K562 (cell line): ENCODE data around the gene SHISAL2A. TPM values are rescaled to one million over a fixed set of nuclear protein-coding genes. Genes with fewer than 3 reads are reported as not detected.

Source experiments
- CXXC5 ChIP-seq: fragments of 250-450 bp; sonication (Bioruptor Pico); IDR thresholded peaks from 2 replicates; pipeline ENCODE4 v1.8.0; 2022; ENCODE audit warnings: inconsistent platforms, mild to moderate bottlenecking, moderate library complexity
- DPF2 ChIP-seq: fragments of 450-650 bp; IDR thresholded peaks from 2 replicates; pipeline ENCODE4 v1.6.1; 2016
- ESRRB ChIP-seq: fragments of 250-450 bp; sonication (Bioruptor Pico); IDR thresholded peaks from 2 replicates; pipeline ENCODE4 v1.5.0; 2020; ENCODE audit warnings: mild to moderate bottlenecking, moderate library complexity, borderline replicate concordance
- ETV5 ChIP-seq: sonication (generic); formaldehyde crosslinking; IDR thresholded peaks from 2 replicates; pipeline ENCODE4 v1.4.0; 2020; ENCODE audit warnings: low read depth, mild to moderate bottlenecking, missing genetic modification reagents
- GABPA ChIP-seq: fragments of 200-800 bp; sonication (Bioruptor generic); conservative IDR thresholded peaks from 2 replicates; pipeline ENCODE4 v1.6.1; 2016; ENCODE audit warnings: low read depth, missing genetic modification characterization, missing compliant biosample characterization
- GTF2F1 ChIP-seq: IDR thresholded peaks from 2 replicates; pipeline ENCODE4 v1.6.1; 2011; ENCODE audit warnings: low read depth, low read length, improper control_type of control experiment
- IRF2 ChIP-seq: sonication (generic); formaldehyde crosslinking; IDR thresholded peaks from 2 replicates; pipeline ENCODE4 v1.8.1; 2022; ENCODE audit warnings: mild to moderate bottlenecking, missing genetic modification reagents
- L3MBTL2 ChIP-seq: fragments of 450-650 bp; IDR thresholded peaks from 2 replicates; pipeline ENCODE4 v1.6.1; 2016; ENCODE audit warnings: mild to moderate bottlenecking, moderate library complexity
- NFIX ChIP-seq: fragments of 250-450 bp; sonication (Bioruptor Pico); IDR thresholded peaks from 2 replicates; pipeline ENCODE4 v1.4.0; 2020; ENCODE audit warnings: low read depth, mild to moderate bottlenecking, moderate library complexity
- NR1H2 ChIP-seq: sonication (generic); formaldehyde crosslinking; IDR thresholded peaks from 2 replicates; pipeline ENCODE4 v1.4.0; 2020; ENCODE audit warnings: mild to moderate bottlenecking, missing genetic modification reagents
- SAFB ChIP-seq: fragments of 200-400 bp; formaldehyde crosslinking; IDR thresholded peaks from 2 replicates; pipeline ENCODE4 v1.6.1; 2017; ENCODE audit warnings: low read depth, low read length, borderline replicate concordance
- TARDBP ChIP-seq: fragments of 450-650 bp; IDR thresholded peaks from 2 replicates; pipeline ENCODE4 v1.6.1; 2016
- ZBTB17 ChIP-seq: fragments of 450-650 bp; formaldehyde crosslinking; IDR thresholded peaks from 2 replicates; pipeline ENCODE4 v1.4.0; 2020; ENCODE audit warnings: mild to moderate bottlenecking
- ZBTB7A ChIP-seq: IDR thresholded peaks from 2 replicates; pipeline ENCODE4 v1.6.1; 2011; ENCODE audit warnings: low read depth, mild to moderate bottlenecking, low read length, moderate library complexity, borderline replicate concordance; ENCODE audit not compliant: control insufficient read depth
- ZFP1 ChIP-seq: fragments of 450-650 bp; formaldehyde crosslinking; IDR thresholded peaks from 2 replicates; pipeline ENCODE4 v1.4.0; 2020; ENCODE audit warnings: mild to moderate bottlenecking, mixed read lengths
- ZNF239 ChIP-seq: fragments of 250-450 bp; sonication (Bioruptor Pico); IDR thresholded peaks from 2 replicates; pipeline ENCODE4 v1.4.0; 2020; ENCODE audit warnings: mild to moderate bottlenecking
- ZZZ3 ChIP-seq: fragments of 450-650 bp; IDR thresholded peaks from 2 replicates; pipeline ENCODE4 v1.6.1; 2016; ENCODE audit warnings: antibody characterized with exemption, mild to moderate bottlenecking, moderate library complexity
- polyA plus RNA-seq, 8 experiments: library from polyadenylated mRNA; depleted of rRNA in 4 of 8; stranded (reverse) in 5 of 8; unstranded in 3 of 8; fragments of >200 nt; fragmentation: Nextera tagmentation in 2 of 8; fragmentation: Illumina TruSeq in 1 of 8; extraction: Ambion mirVana in 2 of 8; extraction: Trizol in 1 of 8; gene quantifications; 2 replicates each; pipeline versions ENCODE4 v1.2.1 to v1.2.3, GENCODE V29; 2011 to 2014; ENCODE audit warnings: inconsistent platforms in 1 of 8, missing spikeins in 1 of 8
- total RNA-seq, 7 experiments: library from RNA; depleted of rRNA in 6 of 7; stranded (reverse); fragments of >200 nt in 6 of 7; fragmentation: Illumina TruSeq in 2 of 7; extraction: Trizol in 2 of 7; gene quantifications; 2 replicates each; pipeline versions ENCODE4 v1.2.1 to v1.2.3, GENCODE V29; 2011 to 2021; ENCODE audit warnings: low replicate concordance in 1 of 7
- TF ChIP-seq, protein P1 (sequence below): fragments of 150-350 bp; conservative IDR thresholded peaks from 2 replicates; pipeline ENCODE4 v1.6.1; 2014; ENCODE audit warnings: low read length
- TF ChIP-seq, protein P2 (sequence below): fragments of 250-450 bp; sonication (Bioruptor Pico); IDR thresholded peaks from 2 replicates; pipeline ENCODE4 v1.5.0; 2021; ENCODE audit warnings: mild to moderate bottlenecking, borderline replicate concordance
- TF ChIP-seq, protein P3 (sequence below): IDR thresholded peaks from 2 replicates; pipeline ENCODE4 v1.6.1; 2014; ENCODE audit warnings: antibody characterized with exemption

SHISAL2A gene
- total and polyA plus RNA-seq, 9 of the 15 experiments (the other 6 are each of a cell fraction or from before 2014, with no cell fraction given): 0.11 TPM; not detected in 8

DNA sequence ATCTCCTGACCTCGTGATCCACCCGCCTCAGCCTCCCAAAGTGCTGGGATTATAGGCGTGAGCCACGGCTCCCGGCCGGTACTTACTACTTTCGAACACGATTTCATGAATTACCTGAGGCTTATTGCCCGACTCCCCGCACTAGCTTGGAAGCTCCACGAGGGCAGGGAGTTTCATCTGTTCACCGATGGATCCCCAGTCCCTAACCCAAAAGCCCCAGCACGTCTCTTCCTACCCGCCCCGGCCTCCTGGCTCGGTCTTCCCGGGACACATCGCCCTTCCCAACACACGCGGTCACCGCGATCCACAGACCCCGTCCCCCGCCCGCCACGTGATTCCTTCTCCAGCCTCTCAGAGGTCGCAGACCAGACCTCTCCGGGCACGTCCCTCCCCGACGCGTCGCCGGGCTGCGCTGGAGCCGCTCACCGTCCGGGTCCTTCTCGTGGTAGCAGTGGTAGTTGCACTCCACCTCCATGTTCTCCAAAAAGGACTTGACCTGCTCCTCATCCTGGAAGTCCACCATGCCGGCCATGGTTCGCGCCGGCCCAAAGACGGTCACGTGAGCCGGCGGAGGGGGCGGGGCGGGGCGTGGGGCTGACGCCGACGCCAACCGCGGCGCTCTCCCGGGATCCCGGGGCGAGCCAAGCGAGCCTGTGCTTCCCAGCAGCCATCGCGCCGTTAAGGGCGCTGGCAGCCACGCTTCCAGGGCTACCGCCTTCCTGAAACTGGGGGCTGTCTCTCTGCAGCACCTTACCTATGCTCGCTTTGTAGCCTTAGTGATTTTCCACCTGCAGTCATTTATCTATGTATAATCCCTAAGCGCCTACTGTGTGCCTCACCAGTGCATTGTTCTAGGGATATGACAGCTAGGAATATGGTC lies 65.1 kb downstream of the SHISAL2A start, which contains the start of gene COA7 (continued):
- TF ChIP-seq SAFB (no peak), DPF2 (peak; percentile 14), ETV5 (CRISPR knock-in tag) (peak; percentile 75), GTF2F1 (no peak; the same call in 1 of the 2 replicates), IRF2 (no peak), NR1H2 (CRISPR knock-in tag) (no peak; the same call in 1 of the 2 replicates), ZNF239 (CRISPR knock-in tag) (no peak), ZBTB17 (CRISPR knock-in tag) (0 out of 2 replicates have a peak, but pooled peaks have one; percentile 20), GABPA (tag) (no peak; the same call in 1 of the 2 replicates), ZZZ3 (peak; percentile 67; the same call in 1 of the 2 replicates), CXXC5 (CRISPR knock-in tag) (peak; percentile 90), ZBTB7A (no peak), L3MBTL2 (peak; percentile 99), NFIX (CRISPR knock-in tag) (no peak), ESRRB (CRISPR knock-in tag) (no peak), ZFP1 (CRISPR knock-in tag) (no peak), TARDBP (no peak)
- TF ChIP-seq, protein P1, sequence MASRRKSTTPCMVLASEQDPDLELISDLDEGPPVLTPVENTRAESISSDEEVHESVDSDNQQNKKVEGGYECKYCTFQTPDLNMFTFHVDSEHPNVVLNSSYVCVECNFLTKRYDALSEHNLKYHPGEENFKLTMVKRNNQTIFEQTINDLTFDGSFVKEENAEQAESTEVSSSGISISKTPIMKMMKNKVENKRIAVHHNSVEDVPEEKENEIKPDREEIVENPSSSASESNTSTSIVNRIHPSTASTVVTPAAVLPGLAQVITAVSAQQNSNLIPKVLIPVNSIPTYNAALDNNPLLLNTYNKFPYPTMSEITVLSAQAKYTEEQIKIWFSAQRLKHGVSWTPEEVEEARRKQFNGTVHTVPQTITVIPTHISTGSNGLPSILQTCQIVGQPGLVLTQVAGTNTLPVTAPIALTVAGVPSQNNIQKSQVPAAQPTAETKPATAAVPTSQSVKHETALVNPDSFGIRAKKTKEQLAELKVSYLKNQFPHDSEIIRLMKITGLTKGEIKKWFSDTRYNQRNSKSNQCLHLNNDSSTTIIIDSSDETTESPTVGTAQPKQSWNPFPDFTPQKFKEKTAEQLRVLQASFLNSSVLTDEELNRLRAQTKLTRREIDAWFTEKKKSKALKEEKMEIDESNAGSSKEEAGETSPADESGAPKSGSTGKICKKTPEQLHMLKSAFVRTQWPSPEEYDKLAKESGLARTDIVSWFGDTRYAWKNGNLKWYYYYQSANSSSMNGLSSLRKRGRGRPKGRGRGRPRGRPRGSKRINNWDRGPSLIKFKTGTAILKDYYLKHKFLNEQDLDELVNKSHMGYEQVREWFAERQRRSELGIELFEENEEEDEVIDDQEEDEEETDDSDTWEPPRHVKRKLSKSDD: no peak; the same call in 1 of the 2 replicates
- TF ChIP-seq, protein P2, sequence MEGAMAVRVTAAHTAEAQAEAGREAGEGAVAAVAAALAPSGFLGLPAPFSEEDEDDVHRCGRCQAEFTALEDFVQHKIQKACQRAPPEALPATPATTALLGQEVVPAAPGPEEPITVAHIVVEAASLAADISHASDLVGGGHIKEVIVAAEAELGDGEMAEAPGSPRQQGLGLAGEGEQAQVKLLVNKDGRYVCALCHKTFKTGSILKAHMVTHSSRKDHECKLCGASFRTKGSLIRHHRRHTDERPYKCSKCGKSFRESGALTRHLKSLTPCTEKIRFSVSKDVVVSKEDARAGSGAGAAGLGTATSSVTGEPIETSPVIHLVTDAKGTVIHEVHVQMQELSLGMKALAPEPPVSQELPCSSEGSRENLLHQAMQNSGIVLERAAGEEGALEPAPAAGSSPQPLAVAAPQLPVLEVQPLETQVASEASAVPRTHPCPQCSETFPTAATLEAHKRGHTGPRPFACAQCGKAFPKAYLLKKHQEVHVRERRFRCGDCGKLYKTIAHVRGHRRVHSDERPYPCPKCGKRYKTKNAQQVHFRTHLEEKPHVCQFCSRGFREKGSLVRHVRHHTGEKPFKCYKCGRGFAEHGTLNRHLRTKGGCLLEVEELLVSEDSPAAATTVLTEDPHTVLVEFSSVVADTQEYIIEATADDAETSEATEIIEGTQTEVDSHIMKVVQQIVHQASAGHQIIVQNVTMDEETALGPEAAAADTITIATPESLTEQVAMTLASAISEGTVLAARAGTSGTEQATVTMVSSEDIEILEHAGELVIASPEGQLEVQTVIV (CRISPR knock-in tag): no peak
- TF ChIP-seq, protein P3, sequence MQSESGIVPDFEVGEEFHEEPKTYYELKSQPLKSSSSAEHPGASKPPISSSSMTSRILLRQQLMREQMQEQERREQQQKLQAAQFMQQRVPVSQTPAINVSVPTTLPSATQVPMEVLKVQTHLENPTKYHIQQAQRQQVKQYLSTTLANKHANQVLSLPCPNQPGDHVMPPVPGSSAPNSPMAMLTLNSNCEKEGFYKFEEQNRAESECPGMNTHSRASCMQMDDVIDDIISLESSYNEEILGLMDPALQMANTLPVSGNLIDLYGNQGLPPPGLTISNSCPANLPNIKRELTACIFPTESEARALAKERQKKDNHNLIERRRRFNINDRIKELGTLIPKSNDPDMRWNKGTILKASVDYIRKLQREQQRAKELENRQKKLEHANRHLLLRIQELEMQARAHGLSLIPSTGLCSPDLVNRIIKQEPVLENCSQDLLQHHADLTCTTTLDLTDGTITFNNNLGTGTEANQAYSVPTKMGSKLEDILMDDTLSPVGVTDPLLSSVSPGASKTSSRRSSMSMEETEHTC: peak; percentile 24; the same call in 1 of the 2 replicates
